OCI-LY1 (cell line): ENCODE data around the gene CCDC167.

Experiments
- EZH2 ChIP-seq: fragments of 200-600 bp; sonication (generic), shearing (Covaris generic); IDR thresholded peaks from 2 replicates; pipeline ENCODE4 v1.8.0; 2017; ENCODE audit warnings: borderline replicate concordance, mixed run types, mild to moderate bottlenecking, antibody characterized with exemption, low read length, moderate library complexity, mixed read lengths
- TF ChIP-seq, protein P1 (sequence below): fragments of 200-600 bp; sonication (generic), shearing (Covaris generic); IDR thresholded peaks from 2 replicates; pipeline ENCODE4 v1.5.1; 2017; ENCODE audit warnings: mild to moderate bottlenecking, antibody characterized with exemption, low read length, moderate library complexity, mixed read lengths

DNA sequence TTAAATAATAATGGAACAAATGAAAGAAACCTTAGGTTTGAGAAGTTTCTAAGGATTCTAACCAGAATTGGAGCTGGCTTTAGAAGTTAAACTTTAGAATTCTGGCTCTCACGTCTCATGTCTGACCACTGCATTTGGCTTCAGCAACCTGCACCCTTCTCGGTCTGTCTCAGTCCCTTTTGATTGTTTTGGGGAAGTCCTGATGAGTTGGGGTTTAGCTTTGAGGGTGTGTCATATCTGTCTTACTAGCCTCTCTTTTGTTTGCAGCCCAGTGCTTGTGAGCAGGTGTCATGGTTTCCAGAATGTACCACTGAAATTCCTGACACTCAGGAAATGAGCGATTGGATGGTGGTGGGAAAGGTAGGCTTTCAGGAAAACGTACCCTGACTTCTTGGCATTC is 49.7 kb downstream of the CCDC167 start:
- TF ChIP-seq, protein P1, sequence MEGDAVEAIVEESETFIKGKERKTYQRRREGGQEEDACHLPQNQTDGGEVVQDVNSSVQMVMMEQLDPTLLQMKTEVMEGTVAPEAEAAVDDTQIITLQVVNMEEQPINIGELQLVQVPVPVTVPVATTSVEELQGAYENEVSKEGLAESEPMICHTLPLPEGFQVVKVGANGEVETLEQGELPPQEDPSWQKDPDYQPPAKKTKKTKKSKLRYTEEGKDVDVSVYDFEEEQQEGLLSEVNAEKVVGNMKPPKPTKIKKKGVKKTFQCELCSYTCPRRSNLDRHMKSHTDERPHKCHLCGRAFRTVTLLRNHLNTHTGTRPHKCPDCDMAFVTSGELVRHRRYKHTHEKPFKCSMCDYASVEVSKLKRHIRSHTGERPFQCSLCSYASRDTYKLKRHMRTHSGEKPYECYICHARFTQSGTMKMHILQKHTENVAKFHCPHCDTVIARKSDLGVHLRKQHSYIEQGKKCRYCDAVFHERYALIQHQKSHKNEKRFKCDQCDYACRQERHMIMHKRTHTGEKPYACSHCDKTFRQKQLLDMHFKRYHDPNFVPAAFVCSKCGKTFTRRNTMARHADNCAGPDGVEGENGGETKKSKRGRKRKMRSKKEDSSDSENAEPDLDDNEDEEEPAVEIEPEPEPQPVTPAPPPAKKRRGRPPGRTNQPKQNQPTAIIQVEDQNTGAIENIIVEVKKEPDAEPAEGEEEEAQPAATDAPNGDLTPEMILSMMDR, result no peak
- TF ChIP-seq EZH2, result no peak
